ENCODE measurements around the gene HECTD4.

DNA sequence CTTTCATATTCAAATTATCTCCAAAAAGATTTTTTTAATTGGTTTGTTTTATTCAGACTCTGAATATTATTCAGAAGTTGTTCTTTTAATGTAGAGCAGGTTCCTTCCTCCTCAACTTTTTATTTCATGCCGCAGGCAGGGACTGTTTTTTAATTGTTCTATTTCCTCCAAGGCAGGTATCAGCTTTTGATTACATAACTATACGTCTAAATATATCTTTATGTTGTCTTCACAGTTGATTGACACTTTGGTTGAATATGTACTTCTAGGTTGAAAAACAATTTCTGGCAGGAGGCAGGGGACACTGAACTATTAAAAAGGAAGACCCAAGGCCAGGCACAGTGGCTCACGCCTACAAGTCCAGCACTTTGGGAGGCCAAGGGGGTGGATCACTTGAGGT, 82.5 kb downstream of the HECTD4 start:
- TF ChIP-seq, protein P1, sequence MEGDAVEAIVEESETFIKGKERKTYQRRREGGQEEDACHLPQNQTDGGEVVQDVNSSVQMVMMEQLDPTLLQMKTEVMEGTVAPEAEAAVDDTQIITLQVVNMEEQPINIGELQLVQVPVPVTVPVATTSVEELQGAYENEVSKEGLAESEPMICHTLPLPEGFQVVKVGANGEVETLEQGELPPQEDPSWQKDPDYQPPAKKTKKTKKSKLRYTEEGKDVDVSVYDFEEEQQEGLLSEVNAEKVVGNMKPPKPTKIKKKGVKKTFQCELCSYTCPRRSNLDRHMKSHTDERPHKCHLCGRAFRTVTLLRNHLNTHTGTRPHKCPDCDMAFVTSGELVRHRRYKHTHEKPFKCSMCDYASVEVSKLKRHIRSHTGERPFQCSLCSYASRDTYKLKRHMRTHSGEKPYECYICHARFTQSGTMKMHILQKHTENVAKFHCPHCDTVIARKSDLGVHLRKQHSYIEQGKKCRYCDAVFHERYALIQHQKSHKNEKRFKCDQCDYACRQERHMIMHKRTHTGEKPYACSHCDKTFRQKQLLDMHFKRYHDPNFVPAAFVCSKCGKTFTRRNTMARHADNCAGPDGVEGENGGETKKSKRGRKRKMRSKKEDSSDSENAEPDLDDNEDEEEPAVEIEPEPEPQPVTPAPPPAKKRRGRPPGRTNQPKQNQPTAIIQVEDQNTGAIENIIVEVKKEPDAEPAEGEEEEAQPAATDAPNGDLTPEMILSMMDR (conservative IDR thresholded peaks at IDR 0.05; ENCODE audit: low read length), result no peak
- TF ChIP-seq EZH2phosphoT487 (IDR thresholded peaks at IDR 0.05; ENCODE audit: borderline replicate concordance, low read depth, low read length), result no peak
